ENCODE data around the gene ADGRG1. TPM values are rescaled to one million over a fixed set of nuclear protein-coding genes. Genes with fewer than 3 reads are reported as not detected.

ADGRG1 gene
- total RNA-seq, 1 experiment from 2014 or later = 131 TPM

- CTCF ChIA-PET = no interaction called here
- no TSS peak for BruUV-seq (replicated peaks)
- Histone ChIP-seq H3K4me3 (no peak overlapping the region), H4K20me1 (ENCODE audit: insufficient read depth) (no peaks in the 10 kb centered on the region), H3K27me3 (ENCODE audit: insufficient read depth, low read depth) (no peaks in the 10 kb centered on the region), H3K9me2 (ENCODE audit: insufficient read depth) (no peaks in the 10 kb centered on the region), H3K79me2 (ENCODE audit: low read depth) (no peaks in the 10 kb centered on the region), H3K4me1 (replicated peaks; ENCODE audit: insufficient read depth) (no peaks in the 10 kb centered on the region), H3K27ac (no peak overlapping the region), H3K36me3 (ENCODE audit: low read depth) (peaks cover 12% of the 10 kb centered on the region; the same call in 1 of the 2 replicates), H3K4me2 (no peak overlapping the region), H3K9me3 (ENCODE audit: insufficient read depth, low read depth) (no peaks in the 10 kb centered on the region), H3F3A (ENCODE audit: insufficient read depth, low read depth) (no peaks in the 10 kb centered on the region; the same call in 1 of the 2 replicates), H2AFZ (no peak overlapping the region)
- no peak for TF ChIP-seq CTCF (conservative IDR thresholded peaks at IDR 0.05)
- TF ChIP-seq EZH2 (IDR thresholded peaks at IDR 0.05; ENCODE audit: low read depth) = no peak
- POLR2A ChIA-PET (ENCODE audit: unreplicated experiment) = interaction anchor here (0.7 kb wide), 1 partner anchor 859 kb away, joined by 3 read pairs; no protein-coding TSS in a partner anchor
- DNase-seq = no peak
- intact Hi-C loops (cut with micrococcal nuclease; ENCODE audit: unreplicated experiment) = no loop called here
Measured at GRCh38 chr16:57656342-57656955, 28.0 kb downstream of the ADGRG1 start.

GRCh38 chr16:57657228-57657627 is 28.8 kb downstream of the ADGRG1 start:
- no peaks in the 10 kb centered on the region for H3K9me2 ChIP-seq (ENCODE audit: insufficient read depth)
- no peak for DNase-seq
- H3K4me2 ChIP-seq = no peak overlapping the region
- ChIA-PET CTCF (no interaction called here), POLR2A (ENCODE audit: unreplicated experiment) (no interaction called here)
- H3K4me1 ChIP-seq (replicated peaks; ENCODE audit: insufficient read depth) = no peaks in the 10 kb centered on the region
- no peak overlapping the region for H3K4me3 ChIP-seq
- TF ChIP-seq EZH2 (IDR thresholded peaks at IDR 0.05; ENCODE audit: low read depth) (no peak), CTCF (conservative IDR thresholded peaks at IDR 0.05) (no peak)
- H4K20me1 ChIP-seq (ENCODE audit: insufficient read depth) = no peaks in the 10 kb centered on the region
- no peak overlapping the region for H3K27ac ChIP-seq
- no peaks in the 10 kb centered on the region for H3K27me3 ChIP-seq (ENCODE audit: insufficient read depth, low read depth)
- BruUV-seq (replicated peaks) = no TSS peak
- intact Hi-C loops (cut with micrococcal nuclease; ENCODE audit: unreplicated experiment) = no loop called here
- H3F3A ChIP-seq (ENCODE audit: insufficient read depth, low read depth) = no peaks in the 10 kb centered on the region; the same call in 1 of the 2 replicates
- H3K9me3 ChIP-seq (ENCODE audit: insufficient read depth, low read depth) = no peaks in the 10 kb centered on the region
- peaks cover 12% of the 10 kb centered on the region; the same call in 1 of the 2 replicates for H3K36me3 ChIP-seq (ENCODE audit: low read depth)
- no peaks in the 10 kb centered on the region for H3K79me2 ChIP-seq (ENCODE audit: low read depth)
- no peak overlapping the region for H2AFZ ChIP-seq

- Histone ChIP-seq H3K4me1 (replicated peaks; ENCODE audit: insufficient read depth) (no peaks in the 10 kb centered on the region), H3K27me3 (ENCODE audit: insufficient read depth, low read depth) (no peaks in the 10 kb centered on the region), H3K9me2 (ENCODE audit: insufficient read depth) (no peaks in the 10 kb centered on the region), H3K9me3 (ENCODE audit: insufficient read depth, low read depth) (no peaks in the 10 kb centered on the region), H3F3A (ENCODE audit: insufficient read depth, low read depth) (no peaks in the 10 kb centered on the region; the same call in 1 of the 2 replicates), H3K79me2 (ENCODE audit: low read depth) (no peaks in the 10 kb centered on the region), H3K4me3 (no peak overlapping the region), H3K36me3 (ENCODE audit: low read depth) (peaks cover 12% of the 10 kb centered on the region; the same call in 1 of the 2 replicates), H3K4me2 (no peak overlapping the region), H3K27ac (no peak overlapping the region), H4K20me1 (ENCODE audit: insufficient read depth) (no peaks in the 10 kb centered on the region), H2AFZ (no peak overlapping the region)
- TF ChIP-seq EZH2 (IDR thresholded peaks at IDR 0.05; ENCODE audit: low read depth) (no peak), CTCF (conservative IDR thresholded peaks at IDR 0.05) (no peak)
- intact Hi-C loops (cut with micrococcal nuclease; ENCODE audit: unreplicated experiment) = no loop called here
- CTCF ChIA-PET = no interaction called here
- no TSS peak for BruUV-seq (replicated peaks)
- no peak for DNase-seq
- POLR2A ChIA-PET (ENCODE audit: unreplicated experiment) = no interaction called here
Measured at GRCh38 chr16:57658130-57658877, 29.9 kb downstream of the ADGRG1 start.
